HG02623 (cell line): ENCODE results near the gene TRPV6.

Experiments used
- ATAC-seq: cut with Tn5 transposase; IDR thresholded peaks from one replicate; pipeline ENCODE4 v1.9.1; 2021; ENCODE audit warnings: moderate library complexity; ENCODE audit not compliant: unreplicated experiment

The TRPV6 gene

DNA sequence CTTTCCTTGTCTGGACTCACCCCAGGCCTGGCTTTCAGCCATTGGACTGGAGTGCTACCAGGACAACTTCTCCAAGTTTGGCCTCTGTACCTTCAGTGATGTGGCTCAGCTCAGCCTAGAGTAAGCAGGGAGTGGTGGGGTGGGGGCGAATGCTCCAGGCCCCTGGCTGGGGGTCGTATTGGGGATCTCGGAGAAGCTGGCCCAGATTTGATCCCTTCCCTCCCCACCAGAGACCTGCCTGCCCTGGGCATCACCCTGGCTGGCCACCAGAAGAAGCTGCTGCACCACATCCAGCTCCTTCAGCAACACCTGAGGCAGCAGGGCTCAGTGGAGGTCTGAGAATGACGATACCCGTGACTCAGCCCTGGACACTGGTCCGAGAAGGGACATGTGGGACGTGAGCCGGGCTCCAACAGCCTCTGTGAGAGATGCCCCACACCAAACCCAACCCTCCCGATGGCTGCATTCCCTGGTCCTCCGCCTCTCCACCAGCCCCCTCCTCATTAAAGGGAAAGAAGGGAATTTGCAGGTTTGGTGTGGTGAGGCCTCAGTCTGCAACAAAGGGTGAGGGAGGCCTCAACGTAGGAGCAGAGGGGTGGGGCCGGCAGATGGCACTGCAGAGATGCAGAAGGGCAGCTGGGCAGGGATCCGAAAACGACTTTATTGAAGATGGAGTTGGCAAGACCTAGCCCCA is 14.8 kb downstream of the TRPV6 start:
- ATAC-seq, result no peak

- ATAC-seq, result no peak
These were observed 15.4 kb downstream of the TRPV6 start for GRCh38 chr7:142870147-142870559.

GRCh38 chr7:142869434-142869833 is 16.1 kb downstream of the TRPV6 start:
- no peak for ATAC-seq

DNA sequence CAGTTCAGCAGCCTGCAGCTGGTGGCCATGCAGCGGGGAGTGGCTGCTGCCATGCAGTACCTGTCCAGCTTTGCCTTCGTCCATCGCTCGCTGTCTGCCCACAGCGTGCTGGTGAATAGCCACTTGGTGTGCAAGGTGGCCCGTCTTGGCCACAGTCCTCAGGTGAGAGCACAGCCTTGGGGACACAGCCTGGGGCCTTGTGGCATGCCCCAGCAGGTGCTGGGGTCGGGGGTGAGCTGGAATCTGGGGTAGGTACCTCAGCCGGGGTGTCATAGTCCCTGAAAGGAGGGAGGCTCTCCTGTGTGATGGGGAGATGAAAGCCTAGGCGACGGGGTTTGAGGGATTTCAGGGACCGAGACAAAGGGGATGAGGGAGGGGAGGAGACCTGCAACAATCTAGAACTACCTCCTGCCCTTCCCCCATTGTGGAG is 16.5 kb downstream of the TRPV6 start:
- no peak for ATAC-seq

GRCh38 chr7:142868188-142868985 is 17.2 kb downstream of the TRPV6 start:
- ATAC-seq, result no peak

- ATAC-seq, result no peak
These were observed 18.0 kb downstream of the TRPV6 start for GRCh38 chr7:142867398-142868187.

GRCh38 chr7:142867097-142867378 is 18.5 kb downstream of the TRPV6 start:
- ATAC-seq, result no peak

DNA sequence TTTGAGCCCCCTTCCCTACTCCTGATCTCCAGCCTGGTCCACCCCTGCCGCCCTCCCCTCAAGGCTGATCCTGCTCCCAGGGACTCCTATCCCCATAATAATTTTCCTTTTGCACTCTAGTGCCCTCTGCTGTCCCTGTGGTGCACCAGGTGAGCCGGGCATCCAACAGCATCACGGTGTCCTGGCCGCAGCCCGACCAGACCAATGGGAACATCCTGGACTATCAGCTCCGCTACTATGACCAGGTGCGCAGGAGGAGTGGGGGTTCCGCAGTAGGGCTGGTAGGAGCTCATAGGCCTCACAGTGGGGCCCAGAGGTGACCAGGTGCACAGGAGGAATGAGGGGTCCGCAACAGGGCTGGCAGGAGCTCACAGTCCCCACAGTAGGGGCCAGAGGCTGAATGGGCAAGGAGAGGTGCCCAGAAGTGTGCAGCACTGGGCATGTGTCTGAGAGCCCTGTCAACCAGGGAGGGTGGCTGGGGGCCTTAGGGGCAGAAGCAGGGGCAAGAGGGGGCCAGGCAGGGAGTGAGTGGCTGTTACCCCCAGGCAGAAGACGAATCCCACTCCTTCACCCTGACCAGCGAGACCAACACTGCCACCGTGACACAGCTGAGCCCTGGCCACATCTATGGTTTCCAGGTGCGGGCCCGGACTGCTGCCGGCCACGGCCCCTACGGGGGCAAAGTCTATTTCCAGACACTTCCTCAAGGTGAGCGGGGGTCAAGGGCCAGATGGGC is 19.0 kb downstream of the TRPV6 start:
- no peak for ATAC-seq

DNA sequence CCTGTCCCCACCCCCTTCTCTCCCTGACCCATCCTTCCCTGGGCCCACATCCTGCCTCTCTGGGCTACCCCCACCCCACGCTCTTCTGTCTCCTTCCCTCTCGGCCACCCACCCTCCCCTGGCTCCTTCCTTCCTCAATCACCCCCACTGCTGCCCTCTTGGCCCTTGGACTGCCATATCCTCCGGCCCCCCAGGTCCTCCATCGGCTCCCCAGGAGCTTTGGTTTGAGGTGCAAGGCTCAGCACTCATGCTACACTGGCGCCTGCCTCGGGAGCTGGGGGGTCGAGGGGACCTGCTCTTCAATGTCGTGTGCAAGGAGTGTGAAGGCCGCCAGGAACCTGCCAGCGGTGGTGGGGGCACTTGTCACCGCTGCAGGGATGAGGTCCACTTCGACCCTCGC is 19.8 kb downstream of the TRPV6 start:
- no peak for ATAC-seq

DNA sequence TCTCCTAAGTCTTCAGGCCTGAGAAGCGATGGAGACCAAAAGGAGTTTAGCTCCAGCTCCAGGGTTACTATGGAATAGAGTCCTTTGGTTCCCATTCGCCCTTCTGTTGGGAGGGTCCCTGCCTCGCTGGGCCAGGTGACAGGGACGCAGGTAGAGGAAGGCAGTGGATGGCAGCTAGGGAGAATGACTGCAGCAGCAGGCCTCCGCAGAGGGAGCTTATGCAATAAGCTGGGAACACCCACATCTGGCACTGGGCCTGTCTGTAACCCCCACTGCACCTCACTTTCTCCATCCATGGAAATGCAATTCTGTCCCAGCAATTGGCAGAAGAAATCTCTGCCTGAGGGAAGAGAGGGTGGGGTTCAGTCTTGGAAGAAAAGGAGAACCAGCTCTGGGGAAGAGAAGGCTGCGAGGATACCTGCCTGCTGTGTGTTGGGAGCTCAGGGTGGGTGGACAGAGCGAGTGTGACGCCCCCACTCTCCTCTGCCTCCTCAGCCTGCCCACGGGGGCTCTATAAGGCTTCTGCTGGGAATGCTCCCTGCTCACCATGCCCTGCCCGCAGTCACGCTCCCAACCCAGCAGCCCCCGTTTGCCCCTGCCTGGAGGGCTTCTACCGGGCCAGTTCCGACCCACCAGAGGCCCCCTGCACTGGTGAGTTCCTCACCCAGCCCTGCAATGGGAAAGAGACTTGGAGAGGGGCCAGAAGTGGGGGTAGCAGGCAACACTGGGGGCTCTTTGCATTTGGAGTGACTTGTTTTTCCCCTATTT is 20.4 kb downstream of the TRPV6 start:
- no peak for ATAC-seq

DNA sequence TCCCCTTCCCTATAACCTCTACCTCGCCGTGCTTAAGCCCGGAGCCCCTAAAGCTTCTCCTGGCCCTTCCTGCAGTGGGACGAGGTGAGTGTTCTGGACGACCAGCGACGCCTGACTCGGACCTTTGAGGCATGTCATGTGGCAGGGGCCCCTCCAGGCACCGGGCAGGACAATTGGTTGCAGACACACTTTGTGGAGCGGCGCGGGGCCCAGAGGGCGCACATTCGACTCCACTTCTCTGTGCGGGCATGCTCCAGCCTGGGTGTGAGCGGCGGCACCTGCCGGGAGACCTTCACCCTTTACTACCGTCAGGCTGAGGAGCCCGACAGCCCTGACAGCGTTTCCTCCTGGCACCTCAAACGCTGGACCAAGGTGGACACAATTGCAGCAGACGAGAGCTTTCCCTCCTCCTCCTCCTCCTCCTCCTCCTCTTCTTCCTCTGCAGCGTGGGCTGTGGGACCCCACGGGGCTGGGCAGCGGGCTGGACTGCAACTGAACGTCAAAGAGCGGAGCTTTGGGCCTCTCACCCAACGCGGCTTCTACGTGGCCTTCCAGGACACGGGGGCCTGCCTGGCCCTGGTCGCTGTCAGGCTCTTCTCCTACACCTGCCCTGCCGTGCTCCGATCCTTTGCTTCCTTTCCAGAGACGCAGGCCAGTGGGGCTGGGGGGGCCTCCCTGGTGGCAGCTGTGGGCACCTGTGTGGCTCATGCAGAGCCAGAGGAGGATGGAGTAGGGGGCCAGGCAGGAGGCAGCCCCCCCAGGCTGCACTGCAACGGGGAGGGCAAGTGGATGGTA is 21.5 kb downstream of the TRPV6 start:
- ATAC-seq, result no peak

DNA sequence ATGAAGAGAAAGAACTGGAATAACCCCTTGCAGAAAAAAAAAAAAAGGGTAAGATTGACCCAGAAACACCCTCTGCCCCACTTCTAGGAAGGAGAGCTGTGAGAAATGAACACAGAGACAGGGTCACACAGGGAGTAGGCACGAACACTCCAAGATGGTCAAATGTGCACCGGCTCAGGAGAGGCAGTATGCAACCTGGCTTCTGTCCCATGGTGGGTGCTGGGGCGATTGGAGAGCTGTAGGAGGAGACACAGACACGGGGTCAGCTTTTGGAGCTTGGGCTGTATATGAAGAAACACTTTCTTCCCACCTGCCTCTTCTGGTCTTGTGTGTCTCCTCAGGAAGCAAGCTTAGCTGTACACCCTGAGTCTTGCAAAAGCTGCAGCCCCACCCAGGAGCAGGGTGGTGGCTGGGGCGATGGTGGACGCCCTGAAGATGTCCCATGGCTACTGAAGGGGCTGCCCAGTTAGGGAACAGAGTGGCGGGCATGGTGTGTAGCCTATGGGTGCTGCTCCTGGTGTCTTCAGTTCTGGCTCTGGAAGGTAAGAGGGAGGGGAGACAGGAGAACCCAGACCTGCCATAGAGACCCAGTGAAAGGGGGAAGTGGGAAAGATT is 22.7 kb downstream of the TRPV6 start:
- no peak for ATAC-seq

- no peak for ATAC-seq
These were observed 23.2 kb downstream of the TRPV6 start for GRCh38 chr7:142862351-142862750.

DNA sequence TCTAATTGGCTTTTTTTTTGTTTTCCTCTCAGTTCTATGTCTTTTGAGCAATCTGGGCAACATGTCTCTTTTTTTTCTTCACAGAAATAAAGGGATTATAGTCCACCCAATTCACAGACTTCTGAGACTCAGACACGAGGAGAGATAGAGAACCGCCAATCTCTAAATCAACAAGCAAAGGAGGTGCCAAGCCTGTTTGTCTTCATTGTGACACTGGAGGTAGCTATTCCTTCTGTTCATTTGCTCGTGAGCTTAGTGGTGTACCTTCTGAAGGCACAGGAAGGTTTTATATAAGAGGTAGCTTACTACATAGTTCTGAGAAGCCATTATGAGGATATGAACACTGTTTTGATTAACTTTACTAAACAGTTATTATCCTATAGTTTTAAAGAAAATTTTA is 24.6 kb downstream of the TRPV6 start:
- no peak for ATAC-seq

- no peak for ATAC-seq
These were observed 25.7 kb downstream of the TRPV6 start for GRCh38 chr7:142859829-142860228.

GRCh38 chr7:142859411-142859810 is 26.1 kb downstream of the TRPV6 start:
- no peak for ATAC-seq

- ATAC-seq, result no peak
These were observed 27.9 kb downstream of the TRPV6 start for GRCh38 chr7:142857625-142858024.

DNA sequence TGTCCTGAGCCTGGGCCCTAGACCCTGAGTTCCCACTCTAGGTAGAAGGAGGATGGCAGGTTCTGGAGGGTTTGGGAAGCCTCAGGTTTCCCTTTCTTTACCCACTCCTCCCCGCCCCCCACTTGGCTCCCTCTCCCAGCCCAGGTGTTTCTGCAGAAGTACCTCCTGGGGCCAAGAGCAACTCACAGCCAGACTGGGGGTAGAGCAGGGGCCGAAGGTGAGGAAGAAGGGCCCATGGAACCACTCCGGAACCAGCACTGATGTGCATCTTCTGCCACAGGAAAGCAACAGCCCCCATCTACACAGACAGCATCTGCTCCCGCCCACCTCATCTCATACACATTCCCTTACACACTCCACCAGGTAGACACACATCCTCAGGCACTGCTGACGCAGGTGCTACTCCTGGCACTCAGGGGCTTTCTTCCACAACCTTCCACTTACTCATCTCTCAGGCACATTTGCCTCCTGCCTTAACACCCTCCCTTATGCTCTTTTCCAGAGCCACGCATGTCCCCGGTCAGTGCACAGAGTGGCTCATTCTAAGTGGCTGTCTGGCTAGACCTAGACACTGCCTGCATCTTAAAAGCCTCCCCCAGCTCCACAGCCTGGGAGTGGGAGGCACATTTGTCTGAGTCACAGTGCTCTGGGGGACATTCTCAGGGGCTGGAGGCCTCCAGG is 28.8 kb downstream of the TRPV6 start:
- ATAC-seq, result no peak
